ENCODE data around the gene DENND4B. TPM values are rescaled to one million over a fixed set of nuclear protein-coding genes. Genes with fewer than 3 reads are reported as not detected.

Gene DENND4B
- total RNA-seq (10 to 100 TPM; 47.1 to 75.4 (median 50.3) TPM), polyA plus RNA-seq (10 to 100 TPM; 23.1 to 40.4 (median 23.5) TPM)
- long read RNA-seq, donor 1, partial matches to known transcripts = 12 of 15 reads
- long read RNA-seq, donor 1, other reads (novel, unspliced or antisense) = 3 of 15 reads
- long read RNA-seq, donor 2, partial matches to known transcripts = 69 of 89 reads
- long read RNA-seq, donor 2, other reads (novel, unspliced or antisense) = 18 of 89 reads

- Histone ChIP-seq H3K36me3 (ENCODE audit: insufficient read depth in 1 of 2, low read depth in 1 of 2) (peaks cover 8 to 60% of the 10 kb centered on the region in 2 donors), H3K4me1 (peaks cover 24% of the 10 kb centered on the region), H3K27ac (peak within 1 kb of the TSS; percentile 94), H3K9me3 (no peaks in the 10 kb centered on the region), H3K27me3 (ENCODE audit: insufficient read depth in 3 of 3, low read length in 2 of 3) (no peaks in the 10 kb centered on the region), H3K4me3 (peak within 1 kb of the TSS; percentile 99)
- ATAC-seq (peak; percentile 84 to 85 (median 84)), DNase-seq (peak; percentile 88 to 93)
- WGBS, 3 donors = 9 to 20% (median 15%) methylated on average over 13 to 28 of the region's 28 CpGs
- intact Hi-C loops (cut with DNase I) = loop anchor here (1.0 to 10.0 kb wide), 4 partner anchors 41 to 272 kb away; partner anchors contain the start of genes ILF2 (in 1 of the 2), NPR1 (in 1 of the 2) and RAB13 (in 1 of the 2)
- peak; percentile 93 for TF ChIP-seq CTCF (IDR thresholded peaks at IDR 0.05)
Observed at GRCh38 chr1:153946622-153947241, at the start of gene DENND4B. Gene DENND4B, minus strand, starts transcription at chr1:153946718. Its CDS starts 2,344 bp downstream, at chr1:153944374.

GRCh38 chr1:153995640-153996039 lies 49.1 kb upstream of the DENND4B start:
- TF ChIP-seq CTCF (IDR thresholded peaks at IDR 0.05) = no peak
- DNase-seq = no peak
- no peaks in the 10 kb centered on the region for H3K9me3 ChIP-seq
- 89 to 97% (median 95%) methylated on average over 11 of the region's 11 CpGs for WGBS, 3 donors
- intact Hi-C loops (cut with DNase I) = loop anchor here in 1 of 2 donors (10.0 kb wide), 1 partner anchor 279 kb away; the partner anchor contains the start of gene HAX1
- H3K4me3 ChIP-seq = no peak overlapping the region
- H3K27me3 ChIP-seq (ENCODE audit: insufficient read depth in 3 of 3, low read length in 2 of 3) = no peaks in the 10 kb centered on the region
- peaks cover 25% of the 10 kb centered on the region for H3K4me1 ChIP-seq
- peaks cover 10 to 47% of the 10 kb centered on the region in 2 donors for H3K36me3 ChIP-seq (ENCODE audit: insufficient read depth in 1 of 2, low read depth in 1 of 2)
- no peak for ATAC-seq
- no peak overlapping the region for H3K27ac ChIP-seq

- DNase-seq = no peak
- no peak for TF ChIP-seq CTCF (IDR thresholded peaks at IDR 0.05)
- no peak overlapping the region for H3K27ac ChIP-seq
- no peak for ATAC-seq
- no peaks in the 10 kb centered on the region for H3K9me3 ChIP-seq
- intact Hi-C loops (cut with DNase I) = loop anchor here in 1 of 2 donors (10.0 kb wide), 1 partner anchor 280 kb away; the partner anchor contains the start of gene HAX1
- H3K36me3 ChIP-seq (ENCODE audit: insufficient read depth in 1 of 2, low read depth in 1 of 2) = peaks cover 10 to 47% of the 10 kb centered on the region in 2 donors
- peaks cover 25% of the 10 kb centered on the region for H3K4me1 ChIP-seq
- H3K27me3 ChIP-seq (ENCODE audit: insufficient read depth in 3 of 3, low read length in 2 of 3) = no peaks in the 10 kb centered on the region
- H3K4me3 ChIP-seq = no peak overlapping the region
- WGBS, 3 donors = 70 to 82% (median 75%) methylated on average over 3 of the region's 3 CpGs
Observed at GRCh38 chr1:153995202-153995601, 48.7 kb upstream of the DENND4B start.

GRCh38 chr1:153991806-153992205 lies 45.3 kb upstream of the DENND4B start:
- H3K27ac ChIP-seq = peak overlapping the region; percentile 98
- peaks cover 10 to 47% of the 10 kb centered on the region in 2 donors for H3K36me3 ChIP-seq (ENCODE audit: insufficient read depth in 1 of 2, low read depth in 1 of 2)
- ATAC-seq = no peak
- TF ChIP-seq CTCF (IDR thresholded peaks at IDR 0.05) = no peak
- 95 to 100% (median 99%) methylated on average over 2 of the region's 2 CpGs for WGBS, 3 donors
- no peaks in the 10 kb centered on the region for H3K27me3 ChIP-seq (ENCODE audit: insufficient read depth in 3 of 3, low read length in 2 of 3)
- no peak for DNase-seq
- peaks cover 25% of the 10 kb centered on the region for H3K4me1 ChIP-seq
- no peaks in the 10 kb centered on the region for H3K9me3 ChIP-seq
- intact Hi-C loops (cut with DNase I) = loop anchor here in 1 of 2 donors (10.0 kb wide), 1 partner anchor 283 kb away; the partner anchor contains the start of gene HAX1
- H3K4me3 ChIP-seq = peak overlapping the region; percentile 93

Measured in psoas muscle (tissue), 8 donors.